Kidney epithelial cell (primary cell): ENCODE data around the gene SH2D3A. TPM values are rescaled to one million over a fixed set of nuclear protein-coding genes. Genes with fewer than 3 reads are reported as not detected.
"Not testable (repeated sequence)": the region's sequence is repeated elsewhere in the genome, so short reads cannot be mapped to it uniquely, and the experiment has no call there.

ENCODE experiments used
- DNase-seq: peaks from one replicate; pipeline ENCODE4 v3.0.0-alpha.2; 2010; ENCODE audit warnings: low read depth
- H3K27me3 ChIP-seq: 2 replicates; pipeline ENCODE4 v1.6.0; 2011; ENCODE audit warnings: low read length; ENCODE audit not compliant: control insufficient read depth, insufficient read depth
- H3K36me3 ChIP-seq: 2 replicates; pipeline ENCODE4 v1.5.1; 2011; ENCODE audit warnings: low read length; ENCODE audit not compliant: control insufficient read depth, insufficient read depth
- H3K4me3 ChIP-seq: 2 replicates; pipeline ENCODE4 v1.5.1; 2011; ENCODE audit warnings: low read depth, mild to moderate bottlenecking, control low read depth, low read length
- total RNA-seq: library from RNA; depleted of rRNA; stranded (reverse); fragments of >200 nt; gene quantifications from 2 replicates; pipeline ENCODE4 v1.2.3, GENCODE V29; 2015
- TF ChIP-seq, protein P1 (sequence below): IDR thresholded peaks from 2 replicates; pipeline ENCODE4 v1.5.1; 2011; ENCODE audit warnings: mild to moderate bottlenecking, moderate library complexity, low read length, control low read depth, inconsistent platforms; ENCODE audit not compliant: insufficient read depth, poor library complexity, severe bottlenecking

SH2D3A gene
- total RNA-seq, 1 donor from 2014 or later, result 40.0 TPM

DNA sequence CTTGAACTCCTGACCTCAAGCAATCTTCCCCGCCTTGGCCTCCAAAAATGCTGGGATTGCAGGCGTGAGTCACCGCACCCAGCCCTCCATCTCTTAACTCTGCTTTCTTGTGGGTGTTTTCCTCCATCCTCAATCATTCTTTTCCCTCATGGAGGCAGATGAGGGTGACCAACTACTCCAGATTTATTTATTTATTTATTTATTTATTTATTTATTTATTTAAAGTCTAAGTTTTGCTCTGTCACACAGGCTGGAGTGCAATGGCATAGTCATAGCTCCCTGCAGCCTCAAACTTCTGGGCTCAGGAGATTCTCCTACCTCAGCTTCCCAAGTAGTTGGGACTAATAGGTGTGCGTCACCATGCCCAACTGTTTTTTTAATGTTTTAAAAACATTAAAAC lies 20.2 kb upstream of the SH2D3A start:
- no peaks in the 10 kb centered on the region for H3K36me3 ChIP-seq
- no peaks in the 10 kb centered on the region for H3K27me3 ChIP-seq
- no peak for DNase-seq
- TF ChIP-seq, protein P1, sequence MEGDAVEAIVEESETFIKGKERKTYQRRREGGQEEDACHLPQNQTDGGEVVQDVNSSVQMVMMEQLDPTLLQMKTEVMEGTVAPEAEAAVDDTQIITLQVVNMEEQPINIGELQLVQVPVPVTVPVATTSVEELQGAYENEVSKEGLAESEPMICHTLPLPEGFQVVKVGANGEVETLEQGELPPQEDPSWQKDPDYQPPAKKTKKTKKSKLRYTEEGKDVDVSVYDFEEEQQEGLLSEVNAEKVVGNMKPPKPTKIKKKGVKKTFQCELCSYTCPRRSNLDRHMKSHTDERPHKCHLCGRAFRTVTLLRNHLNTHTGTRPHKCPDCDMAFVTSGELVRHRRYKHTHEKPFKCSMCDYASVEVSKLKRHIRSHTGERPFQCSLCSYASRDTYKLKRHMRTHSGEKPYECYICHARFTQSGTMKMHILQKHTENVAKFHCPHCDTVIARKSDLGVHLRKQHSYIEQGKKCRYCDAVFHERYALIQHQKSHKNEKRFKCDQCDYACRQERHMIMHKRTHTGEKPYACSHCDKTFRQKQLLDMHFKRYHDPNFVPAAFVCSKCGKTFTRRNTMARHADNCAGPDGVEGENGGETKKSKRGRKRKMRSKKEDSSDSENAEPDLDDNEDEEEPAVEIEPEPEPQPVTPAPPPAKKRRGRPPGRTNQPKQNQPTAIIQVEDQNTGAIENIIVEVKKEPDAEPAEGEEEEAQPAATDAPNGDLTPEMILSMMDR, result no peak
- H3K4me3 ChIP-seq, result no peak overlapping the region

DNA sequence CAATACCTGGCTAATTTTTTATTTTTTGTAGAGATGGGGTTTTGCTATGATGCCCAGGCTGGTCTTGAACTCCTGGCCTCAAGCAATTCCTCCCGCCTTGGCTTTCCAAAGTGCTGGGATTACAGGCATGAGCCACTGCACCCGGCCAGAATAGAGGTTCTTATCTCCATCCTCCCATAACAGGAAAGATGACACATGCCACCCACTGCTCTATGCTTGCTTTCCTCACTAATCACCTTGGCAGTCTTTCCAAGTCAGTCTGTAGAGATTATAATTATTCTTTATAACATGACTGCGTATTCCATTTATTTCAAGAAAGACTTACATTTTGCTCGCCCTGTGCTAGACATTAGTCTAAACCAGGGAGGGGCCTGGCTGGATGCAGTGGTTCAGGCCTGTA lies 12.0 kb upstream of the SH2D3A start:
- TF ChIP-seq, protein P1, result no peak
- DNase-seq, result no peak
- H3K27me3 ChIP-seq, result no peaks in the 10 kb centered on the region
- no peaks in the 10 kb centered on the region for H3K36me3 ChIP-seq
- H3K4me3 ChIP-seq, result no peak overlapping the region

DNA sequence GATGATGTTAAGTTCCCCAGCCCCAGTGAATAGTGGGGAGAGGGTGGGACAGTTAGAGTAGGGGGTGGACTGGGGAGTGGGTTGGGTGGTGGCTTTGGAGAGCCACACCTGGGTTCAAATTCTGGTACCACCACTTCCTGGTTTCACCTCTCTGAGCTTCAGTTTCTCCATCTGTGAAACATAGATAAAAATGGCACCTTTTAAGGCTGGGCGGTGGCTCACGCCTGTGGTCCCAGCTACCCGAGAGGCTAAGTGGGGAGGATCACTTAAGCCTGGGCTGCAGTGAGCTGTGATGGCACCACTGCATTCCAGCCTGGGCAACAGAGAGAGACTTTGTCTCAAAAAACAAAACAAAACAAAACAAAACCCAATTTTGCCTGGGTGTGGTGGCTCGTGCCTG lies 11.2 kb upstream of the SH2D3A start:
- DNase-seq, result no peak
- no peaks in the 10 kb centered on the region for H3K36me3 ChIP-seq
- no peaks in the 10 kb centered on the region for H3K27me3 ChIP-seq
- H3K4me3 ChIP-seq, result no peak overlapping the region
- TF ChIP-seq, protein P1, result no peak

DNA sequence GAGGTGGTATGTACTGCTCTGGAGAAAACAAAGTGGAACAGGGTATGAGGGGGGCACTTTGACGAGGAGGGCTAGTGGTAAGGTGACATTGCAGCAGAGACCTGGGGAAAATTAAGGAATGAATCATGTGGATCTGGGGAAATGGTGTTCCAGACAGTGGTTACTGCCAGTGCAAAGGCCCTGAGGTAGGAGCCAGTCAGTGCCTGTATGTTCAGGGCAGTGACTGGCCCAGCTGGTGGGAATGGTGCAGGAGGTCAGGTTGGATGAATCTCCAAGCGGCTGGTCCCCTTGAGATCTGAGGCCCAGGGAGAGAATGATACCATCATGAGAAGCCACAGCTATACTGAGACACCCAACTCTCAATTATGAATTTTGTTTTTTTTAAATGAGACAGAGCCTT lies 10.2 kb upstream of the SH2D3A start:
- TF ChIP-seq, protein P1, result no peak
- peaks cover 2% of the 10 kb centered on the region for H3K27me3 ChIP-seq
- H3K36me3 ChIP-seq, result no peaks in the 10 kb centered on the region
- DNase-seq, result no peak
- no peak overlapping the region for H3K4me3 ChIP-seq

DNA sequence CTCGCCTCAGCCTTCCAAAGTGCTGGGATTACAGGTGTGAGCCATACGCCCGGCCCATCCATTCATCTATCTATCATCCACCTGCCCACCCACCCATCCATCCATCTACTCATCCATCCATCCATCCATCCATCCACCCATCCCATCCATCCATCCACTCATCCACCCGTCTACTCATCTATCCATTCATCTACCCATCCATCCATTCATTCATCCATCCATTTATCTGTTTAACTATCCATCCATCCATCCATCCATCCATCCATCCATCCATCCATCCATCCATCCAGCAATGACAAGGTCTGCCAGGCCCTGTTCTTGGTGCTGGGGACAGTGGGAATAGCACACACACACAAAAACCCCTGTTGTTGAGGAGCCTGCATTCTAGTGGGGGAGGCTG lies 9.8 kb upstream of the SH2D3A start:
- H3K36me3 ChIP-seq, result no peaks in the 10 kb centered on the region
- DNase-seq, result no peak
- TF ChIP-seq, protein P1, result no peak
- H3K4me3 ChIP-seq, result no peak overlapping the region
- H3K27me3 ChIP-seq, result peaks cover 2% of the 10 kb centered on the region

DNA sequence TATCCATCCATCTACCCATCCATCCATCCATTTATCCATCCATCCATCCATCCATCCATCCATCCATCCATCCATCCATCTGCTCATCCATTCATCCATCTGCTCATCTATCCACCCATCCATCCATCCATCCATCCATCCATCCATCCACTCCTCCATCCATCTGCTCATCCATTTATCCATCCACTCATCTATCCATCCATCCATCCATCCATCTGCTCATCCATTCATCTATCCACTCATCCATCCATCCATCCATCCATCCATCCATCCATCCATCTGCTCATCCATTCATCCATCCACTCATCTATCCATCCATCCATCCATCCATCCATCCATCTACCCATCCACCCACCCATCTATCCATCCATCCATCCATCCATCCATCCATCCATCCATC lies 8.8 kb upstream of the SH2D3A start:
- not testable (repeated sequence) for H3K36me3 ChIP-seq, H3K4me3 ChIP-seq, DNase-seq, H3K27me3 ChIP-seq
